ENCODE results near the gene SEPTIN14.
"Not testable (repeated sequence)": the region's sequence is repeated elsewhere in the genome, so short reads cannot be mapped to it uniquely, and the experiment has no call there.

The SEPTIN14 gene

DNA sequence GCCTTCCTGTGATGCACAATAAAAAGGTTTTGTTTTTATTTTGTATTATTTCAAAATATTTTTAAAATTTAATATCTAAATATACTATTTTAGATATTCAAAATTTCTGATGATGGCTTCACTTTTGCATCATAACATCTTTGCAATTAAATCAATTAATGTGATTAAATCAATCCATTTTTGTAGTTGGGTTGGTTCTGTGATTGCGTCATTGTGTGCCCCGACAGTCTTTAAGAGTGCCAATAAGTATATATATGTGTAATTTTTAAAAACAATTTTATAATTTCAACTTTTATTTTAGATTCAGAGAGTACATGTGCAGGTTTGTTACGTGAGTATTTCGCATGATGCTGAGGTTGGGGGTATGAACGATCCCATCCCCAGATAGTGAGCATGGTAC, 70.5 kb downstream of the SEPTIN14 start:
- Histone ChIP-seq H3K4me2 (ENCODE audit: low read length, poor library complexity, severe bottlenecking) (no peak overlapping the region), H2BK15ac (ENCODE audit: low read depth, poor library complexity, severe bottlenecking) (no peak overlapping the region), H4K8ac (ENCODE audit: low read length) (no peak overlapping the region), H3K79me1 (replicated peaks; ENCODE audit: low read length, poor library complexity, severe bottlenecking) (no peaks in the 10 kb centered on the region), H3K4me1 (ENCODE audit: control insufficient read depth, insufficient read depth, low read depth, low read length) (no peaks in the 10 kb centered on the region), H2BK12ac (ENCODE audit: low read length in 2 of 2) (no peak overlapping the region), H4K91ac (ENCODE audit: low read length) (no peak overlapping the region), H3K4ac (ENCODE audit: low read depth in 1 of 2, low read length in 2 of 2) (no peak overlapping the region), H3K9ac (ENCODE audit: low read length) (no peak overlapping the region), H2BK120ac (ENCODE audit: low read depth, low read length) (no peak overlapping the region), H2AFZ (ENCODE audit: low read depth, low read length) (no peak overlapping the region), H3K9me3 (ENCODE audit: control insufficient read depth, low read length) (no peaks in the 10 kb centered on the region), H3K27ac (ENCODE audit: low read length, poor library complexity, severe bottlenecking) (no peak overlapping the region), H3K14ac (ENCODE audit: low read length in 2 of 2) (no peak overlapping the region), H3K36me3 (ENCODE audit: control insufficient read depth in 1 of 2, insufficient read depth in 2 of 2, low read depth in 1 of 2, low read length in 2 of 2) (no peaks in the 10 kb centered on the region), H3K27me3 (ENCODE audit: control insufficient read depth in 1 of 2, insufficient read depth in 1 of 2, low read length in 2 of 2) (no peaks in the 10 kb centered on the region), H3K18ac (ENCODE audit: low read depth in 1 of 2, low read length in 2 of 2) (no peak overlapping the region), H3K4me3 (ENCODE audit: insufficient read depth in 1 of 2, low read depth in 1 of 2, low read length in 2 of 2) (no peak overlapping the region), H2AK5ac (ENCODE audit: low read length, severe bottlenecking) (no peak overlapping the region), H3K23ac (ENCODE audit: low read length in 2 of 2) (no peak overlapping the region), H2BK5ac (ENCODE audit: low read depth, low read length, poor library complexity, severe bottlenecking) (no peak overlapping the region)
- DNase-seq, result no peak
- WGBS, result 74% methylated on average over 3 of the region's 5 CpGs

DNA sequence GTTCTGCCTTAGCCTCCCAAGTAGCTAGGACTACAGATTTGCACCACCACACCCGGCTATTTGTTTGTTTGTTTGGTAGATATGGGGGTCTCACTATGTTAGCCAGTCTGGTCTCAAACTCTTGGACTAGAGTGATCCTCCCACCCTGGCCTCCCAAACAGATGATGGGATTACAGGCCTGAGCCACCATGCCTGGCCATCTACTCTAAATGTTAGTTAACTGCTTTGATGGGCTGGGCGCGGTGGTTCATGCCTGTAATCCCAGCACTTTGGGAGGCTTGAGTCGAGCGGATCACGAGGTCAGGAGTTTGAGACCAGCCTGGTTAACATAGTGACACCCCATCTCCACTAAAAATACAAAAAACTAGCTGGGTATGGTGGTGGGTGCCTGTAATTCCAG, 74.8 kb downstream of the SEPTIN14 start:
- no peak overlapping the region for H3K14ac ChIP-seq (ENCODE audit: low read length in 2 of 2)
- H2BK15ac ChIP-seq (ENCODE audit: low read depth, poor library complexity, severe bottlenecking), result no peak overlapping the region
- H2BK12ac ChIP-seq (ENCODE audit: low read length in 2 of 2), result no peak overlapping the region
- no peak overlapping the region for H2AFZ ChIP-seq (ENCODE audit: low read depth, low read length)
- no peak overlapping the region for H2BK120ac ChIP-seq (ENCODE audit: low read depth, low read length)
- no peak overlapping the region for H4K91ac ChIP-seq (ENCODE audit: low read length)
- H4K8ac ChIP-seq (ENCODE audit: low read length), result no peak overlapping the region
- WGBS, result 100% methylated on average over 2 of the region's 6 CpGs
- H3K4ac ChIP-seq (ENCODE audit: low read depth in 1 of 2, low read length in 2 of 2), result no peak overlapping the region
- no peak overlapping the region for H3K27ac ChIP-seq (ENCODE audit: low read length, poor library complexity, severe bottlenecking)
- no peak overlapping the region for H3K9ac ChIP-seq (ENCODE audit: low read length)
- no peaks in the 10 kb centered on the region for H3K4me1 ChIP-seq (ENCODE audit: control insufficient read depth, insufficient read depth, low read depth, low read length)
- no peak for DNase-seq
- no peaks in the 10 kb centered on the region for H3K36me3 ChIP-seq (ENCODE audit: control insufficient read depth in 1 of 2, insufficient read depth in 2 of 2, low read depth in 1 of 2, low read length in 2 of 2)
- H3K18ac ChIP-seq (ENCODE audit: low read depth in 1 of 2, low read length in 2 of 2), result no peak overlapping the region
- H3K23ac ChIP-seq (ENCODE audit: low read length in 2 of 2), result no peak overlapping the region
- no peak overlapping the region for H3K4me3 ChIP-seq (ENCODE audit: insufficient read depth in 1 of 2, low read depth in 1 of 2, low read length in 2 of 2)
- no peak overlapping the region for H2AK5ac ChIP-seq (ENCODE audit: low read length, severe bottlenecking)
- H3K27me3 ChIP-seq (ENCODE audit: control insufficient read depth in 1 of 2, insufficient read depth in 1 of 2, low read length in 2 of 2), result no peaks in the 10 kb centered on the region
- H3K79me1 ChIP-seq (replicated peaks; ENCODE audit: low read length, poor library complexity, severe bottlenecking), result no peaks in the 10 kb centered on the region
- no peak overlapping the region for H2BK5ac ChIP-seq (ENCODE audit: low read depth, low read length, poor library complexity, severe bottlenecking)
- H3K4me2 ChIP-seq (ENCODE audit: low read length, poor library complexity, severe bottlenecking), result no peak overlapping the region
- H3K9me3 ChIP-seq (ENCODE audit: control insufficient read depth, low read length), result no peaks in the 10 kb centered on the region

DNA sequence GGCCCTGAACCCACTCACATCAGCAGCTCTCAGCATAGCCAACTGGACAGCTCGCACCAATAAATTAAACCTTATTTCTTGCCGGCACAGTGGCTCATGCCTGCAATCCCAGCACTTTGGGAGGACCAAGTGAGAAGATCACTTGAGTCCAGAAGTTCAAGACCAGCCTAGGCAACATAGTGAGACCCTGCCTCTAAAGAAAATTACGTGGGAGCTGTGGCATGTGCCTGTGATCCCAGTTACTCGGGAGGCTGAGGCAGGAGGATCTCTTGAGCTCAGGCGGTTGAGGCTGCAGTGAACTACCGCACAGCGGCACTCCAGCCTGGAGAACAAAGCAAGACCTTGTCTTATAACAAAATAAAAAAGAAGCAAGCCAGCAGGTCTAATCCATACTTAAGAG, 75.7 kb downstream of the SEPTIN14 start:
- Histone ChIP-seq H2AK5ac (ENCODE audit: low read length, severe bottlenecking) (no peak overlapping the region), H2BK120ac (ENCODE audit: low read depth, low read length) (no peak overlapping the region), H3K36me3 (ENCODE audit: control insufficient read depth in 1 of 2, insufficient read depth in 2 of 2, low read depth in 1 of 2, low read length in 2 of 2) (no peaks in the 10 kb centered on the region), H3K27ac (ENCODE audit: low read length, poor library complexity, severe bottlenecking) (no peak overlapping the region), H3K4ac (ENCODE audit: low read depth in 1 of 2, low read length in 2 of 2) (no peak overlapping the region), H3K9me3 (ENCODE audit: control insufficient read depth, low read length) (no peaks in the 10 kb centered on the region), H2BK5ac (ENCODE audit: low read depth, low read length, poor library complexity, severe bottlenecking) (no peak overlapping the region), H3K4me1 (ENCODE audit: control insufficient read depth, insufficient read depth, low read depth, low read length) (no peaks in the 10 kb centered on the region), H3K27me3 (ENCODE audit: control insufficient read depth in 1 of 2, insufficient read depth in 1 of 2, low read length in 2 of 2) (no peaks in the 10 kb centered on the region), H4K8ac (ENCODE audit: low read length) (no peak overlapping the region), H3K14ac (ENCODE audit: low read length in 2 of 2) (no peak overlapping the region), H3K18ac (ENCODE audit: low read depth in 1 of 2, low read length in 2 of 2) (no peak overlapping the region), H4K91ac (ENCODE audit: low read length) (no peak overlapping the region), H2BK12ac (ENCODE audit: low read length in 2 of 2) (no peak overlapping the region), H3K4me3 (ENCODE audit: insufficient read depth in 1 of 2, low read depth in 1 of 2, low read length in 2 of 2) (no peak overlapping the region), H2BK15ac (ENCODE audit: low read depth, poor library complexity, severe bottlenecking) (no peak overlapping the region), H2AFZ (ENCODE audit: low read depth, low read length) (no peak overlapping the region), H3K23ac (ENCODE audit: low read length in 2 of 2) (no peak overlapping the region), H3K4me2 (ENCODE audit: low read length, poor library complexity, severe bottlenecking) (no peak overlapping the region), H3K79me1 (replicated peaks; ENCODE audit: low read length, poor library complexity, severe bottlenecking) (no peaks in the 10 kb centered on the region), H3K9ac (ENCODE audit: low read length) (no peak overlapping the region)
- DNase-seq, result no peak
- 89% methylated on average over 6 of the region's 7 CpGs for whole genome bisulfite sequencing

DNA sequence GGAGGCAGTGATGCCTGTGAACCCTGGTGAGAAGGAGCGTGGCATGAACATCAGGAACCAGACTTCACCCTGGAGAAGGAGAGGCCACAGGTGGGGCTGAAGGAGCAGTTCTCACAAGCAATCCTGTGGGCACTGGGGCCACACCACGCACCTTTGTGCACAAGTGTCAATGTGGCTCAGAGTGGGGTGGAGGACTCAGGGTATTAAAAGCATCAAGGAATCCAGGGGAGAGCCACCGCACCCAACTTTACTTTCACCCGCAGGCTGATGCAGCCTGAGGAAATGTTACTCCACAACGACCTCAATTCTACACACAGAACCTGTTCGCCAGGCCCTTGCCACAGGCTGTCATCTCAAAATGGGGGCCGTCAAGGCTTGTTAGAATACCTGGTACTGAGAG, 77.1 kb downstream of the SEPTIN14 start:
- H3K79me1 ChIP-seq (replicated peaks; ENCODE audit: low read length, poor library complexity, severe bottlenecking); H3K18ac ChIP-seq (ENCODE audit: low read depth in 1 of 2, low read length in 2 of 2): not testable (repeated sequence)

More for the DNA sequence above, 77.1 kb downstream of the SEPTIN14 start:
- not testable (repeated sequence) for H3K27ac ChIP-seq (ENCODE audit: low read length, poor library complexity, severe bottlenecking); H2BK5ac ChIP-seq (ENCODE audit: low read depth, low read length, poor library complexity, severe bottlenecking); H2AK5ac ChIP-seq (ENCODE audit: low read length, severe bottlenecking); H3K9me3 ChIP-seq (ENCODE audit: control insufficient read depth, low read length); H4K91ac ChIP-seq (ENCODE audit: low read length); H3K36me3 ChIP-seq (ENCODE audit: control insufficient read depth in 1 of 2, insufficient read depth in 2 of 2, low read depth in 1 of 2, low read length in 2 of 2); DNase-seq; H3K4me2 ChIP-seq (ENCODE audit: low read length, poor library complexity, severe bottlenecking); H3K9ac ChIP-seq (ENCODE audit: low read length); H3K4me3 ChIP-seq (ENCODE audit: insufficient read depth in 1 of 2, low read depth in 1 of 2, low read length in 2 of 2); H3K14ac ChIP-seq (ENCODE audit: low read length in 2 of 2); H2BK12ac ChIP-seq (ENCODE audit: low read length in 2 of 2); H3K4me1 ChIP-seq (ENCODE audit: control insufficient read depth, insufficient read depth, low read depth, low read length); H2BK15ac ChIP-seq (ENCODE audit: low read depth, poor library complexity, severe bottlenecking); H2AFZ ChIP-seq (ENCODE audit: low read depth, low read length); H3K27me3 ChIP-seq (ENCODE audit: control insufficient read depth in 1 of 2, insufficient read depth in 1 of 2, low read length in 2 of 2); H2BK120ac ChIP-seq (ENCODE audit: low read depth, low read length); H3K23ac ChIP-seq (ENCODE audit: low read length in 2 of 2); H4K8ac ChIP-seq (ENCODE audit: low read length); H3K4ac ChIP-seq (ENCODE audit: low read depth in 1 of 2, low read length in 2 of 2)
- WGBS, result 70% methylated on average over 2 of the region's 7 CpGs
